Measurements from ENCODE around the gene GGT1. TPM values are rescaled to one million over a fixed set of nuclear protein-coding genes. Genes with fewer than 3 reads are reported as not detected.

The GGT1 gene
- total and polyA plus RNA-seq, 2 donors (not counting 3 experiments of a cell fraction or from before 2014, with no cell fraction given): 1.8 to 2.0 TPM

DNA sequence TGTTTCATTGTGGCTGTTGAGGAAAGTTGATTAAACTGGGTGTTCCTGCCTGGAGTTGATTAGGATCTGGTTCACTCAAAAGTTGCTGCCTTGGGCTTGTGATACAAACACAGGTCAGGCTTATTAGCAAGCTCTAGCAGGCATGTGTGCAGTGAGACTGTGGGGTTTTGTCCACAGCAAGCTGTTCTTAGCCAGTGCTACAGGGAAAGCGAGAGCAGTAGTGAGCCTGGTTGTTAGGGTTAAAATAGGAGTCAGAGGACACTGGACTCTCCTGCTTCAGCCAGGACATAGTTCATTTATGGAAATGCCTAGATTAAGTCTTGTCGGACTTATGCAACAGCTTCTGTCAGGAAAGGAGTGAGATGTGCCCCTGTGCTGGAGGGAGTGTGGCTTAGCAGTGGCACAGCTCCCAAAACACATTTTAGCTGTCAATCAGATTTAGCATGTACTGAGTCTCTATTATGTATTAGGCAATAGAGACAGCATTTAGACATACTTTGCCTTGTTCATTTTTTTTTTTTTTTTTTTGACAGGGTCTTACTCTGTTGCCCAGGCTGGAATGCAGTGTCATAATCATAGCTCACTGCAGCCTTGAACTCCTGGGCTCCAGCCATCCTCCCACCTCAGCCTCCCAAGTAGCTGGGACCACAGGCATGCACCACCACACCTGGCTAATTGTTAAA is 38.5 kb upstream of the GGT1 start:
- dilution Hi-C loops (cut with MboI; ENCODE audit: extremely low pct_ligation_motif_present, low sequenced_read_pairs) (no loop called here), intact Hi-C loops (cut with micrococcal nuclease) (no loop called here)
- DNase-seq (ENCODE audit: low read depth, low spot score) (no peak), FAIRE-seq (no peak)
- no peak overlapping the region for H3K4me2 ChIP-seq (ENCODE audit: insufficient read depth, low read length)
- no peak overlapping the region for H3K4me3 ChIP-seq (replicated peaks in 1 of 3; ENCODE audit: insufficient read depth in 1 of 3, low read depth in 1 of 3, low read length in 3 of 3)
- POLR2A ChIA-PET: no interaction called here
- CTCF ChIA-PET: no interaction called here
- H3K36me3 ChIP-seq (ENCODE audit: control insufficient read depth in 2 of 2, extremely low read depth in 1 of 2, insufficient read depth in 2 of 2, low read length in 2 of 2): peaks cover 13 to 25% of the 10 kb centered on the region in 2 experiments
- H3K4me1 ChIP-seq (ENCODE audit: control insufficient read depth, extremely low read depth, insufficient read depth, low read length): no peaks in the 10 kb centered on the region
- BruUV-seq (replicated peaks): no TSS peak
- H3K9ac ChIP-seq (replicated peaks; ENCODE audit: extremely low read depth, insufficient read depth, low read length): no peak overlapping the region
- H3K27me3 ChIP-seq (ENCODE audit: control insufficient read depth in 2 of 2, insufficient read depth in 2 of 2, low read length in 2 of 2): no peaks in the 10 kb centered on the region
- H3K27ac ChIP-seq (ENCODE audit: insufficient read depth, low read depth, low read length): no peak overlapping the region
- no peaks in the 10 kb centered on the region for H3K9me3 ChIP-seq (replicated peaks; ENCODE audit: control insufficient read depth, insufficient read depth, low read length)
- no peak for TF ChIP-seq MYC (IDR thresholded peaks at IDR 0.05; ENCODE audit: low read depth, low read length)
- TF ChIP-seq, protein P1, sequence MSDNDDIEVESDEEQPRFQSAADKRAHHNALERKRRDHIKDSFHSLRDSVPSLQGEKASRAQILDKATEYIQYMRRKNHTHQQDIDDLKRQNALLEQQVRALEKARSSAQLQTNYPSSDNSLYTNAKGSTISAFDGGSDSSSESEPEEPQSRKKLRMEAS (IDR thresholded peaks at IDR 0.05; ENCODE audit: insufficient read depth, insufficient read length): no peak
- no peak for TF ChIP-seq POLR2A (IDR thresholded peaks at IDR 0.05; ENCODE audit: low read depth, low read length)
- TF ChIP-seq POLR2AphosphoS5 (IDR thresholded peaks at IDR 0.05; ENCODE audit: insufficient read depth, low read depth, low read length): no peak
- no peak for TF ChIP-seq FOS (IDR thresholded peaks at IDR 0.05; ENCODE audit: borderline replicate concordance, insufficient read depth, low read length)
- TF ChIP-seq, protein P2, sequence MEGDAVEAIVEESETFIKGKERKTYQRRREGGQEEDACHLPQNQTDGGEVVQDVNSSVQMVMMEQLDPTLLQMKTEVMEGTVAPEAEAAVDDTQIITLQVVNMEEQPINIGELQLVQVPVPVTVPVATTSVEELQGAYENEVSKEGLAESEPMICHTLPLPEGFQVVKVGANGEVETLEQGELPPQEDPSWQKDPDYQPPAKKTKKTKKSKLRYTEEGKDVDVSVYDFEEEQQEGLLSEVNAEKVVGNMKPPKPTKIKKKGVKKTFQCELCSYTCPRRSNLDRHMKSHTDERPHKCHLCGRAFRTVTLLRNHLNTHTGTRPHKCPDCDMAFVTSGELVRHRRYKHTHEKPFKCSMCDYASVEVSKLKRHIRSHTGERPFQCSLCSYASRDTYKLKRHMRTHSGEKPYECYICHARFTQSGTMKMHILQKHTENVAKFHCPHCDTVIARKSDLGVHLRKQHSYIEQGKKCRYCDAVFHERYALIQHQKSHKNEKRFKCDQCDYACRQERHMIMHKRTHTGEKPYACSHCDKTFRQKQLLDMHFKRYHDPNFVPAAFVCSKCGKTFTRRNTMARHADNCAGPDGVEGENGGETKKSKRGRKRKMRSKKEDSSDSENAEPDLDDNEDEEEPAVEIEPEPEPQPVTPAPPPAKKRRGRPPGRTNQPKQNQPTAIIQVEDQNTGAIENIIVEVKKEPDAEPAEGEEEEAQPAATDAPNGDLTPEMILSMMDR (IDR thresholded peaks at IDR 0.05; ENCODE audit: extremely low read depth in 1 of 2, insufficient read depth in 1 of 2, low read depth in 1 of 2, low read length in 2 of 2): no peak
- TF ChIP-seq EZH2 (IDR thresholded peaks at IDR 0.05; ENCODE audit: borderline replicate concordance, low read depth, low read length, severe bottlenecking): no peak
- TF ChIP-seq JUN (IDR thresholded peaks at IDR 0.05; ENCODE audit: borderline replicate concordance, insufficient read depth, insufficient read length, low read depth): no peak
- TF ChIP-seq GATA2 (IDR thresholded peaks at IDR 0.05; ENCODE audit: insufficient read depth, insufficient read length, low read depth, low read length): no peak
- H3K79me2 ChIP-seq (ENCODE audit: control insufficient read depth, insufficient read depth, low read length): peaks cover 73% of the 10 kb centered on the region
- no peak overlapping the region for H2AFZ ChIP-seq (ENCODE audit: low read depth, low read length)
- H3K9me1 ChIP-seq (replicated peaks; ENCODE audit: control insufficient read depth, extremely low read depth, insufficient read depth, low read length): no peaks in the 10 kb centered on the region
- peaks cover 8% of the 10 kb centered on the region for H4K20me1 ChIP-seq (replicated peaks; ENCODE audit: control insufficient read depth, extremely low read depth, insufficient read depth, low read length)
